DOHH2 (cell line): ENCODE measurements around the gene SUPT4H1.

ENCODE experiments used
- EZH2phosphoT487 ChIP-seq: fragments of 200-600 bp; sonication (generic); IDR thresholded peaks from 2 replicates; pipeline ENCODE4 v1.6.1; 2017; ENCODE audit warnings: borderline replicate concordance, mild to moderate bottlenecking, antibody characterized with exemption, low read length, moderate library complexity, mixed read lengths
- TF ChIP-seq, protein P1 (sequence below): fragments of 200-600 bp; sonication (generic); IDR thresholded peaks from one replicate; pipeline ENCODE4 v1.5.1; 2014; ENCODE audit warnings: antibody characterized with exemption, mild to moderate bottlenecking, low read depth, low read length; ENCODE audit not compliant: poor library complexity, severe bottlenecking

DNA sequence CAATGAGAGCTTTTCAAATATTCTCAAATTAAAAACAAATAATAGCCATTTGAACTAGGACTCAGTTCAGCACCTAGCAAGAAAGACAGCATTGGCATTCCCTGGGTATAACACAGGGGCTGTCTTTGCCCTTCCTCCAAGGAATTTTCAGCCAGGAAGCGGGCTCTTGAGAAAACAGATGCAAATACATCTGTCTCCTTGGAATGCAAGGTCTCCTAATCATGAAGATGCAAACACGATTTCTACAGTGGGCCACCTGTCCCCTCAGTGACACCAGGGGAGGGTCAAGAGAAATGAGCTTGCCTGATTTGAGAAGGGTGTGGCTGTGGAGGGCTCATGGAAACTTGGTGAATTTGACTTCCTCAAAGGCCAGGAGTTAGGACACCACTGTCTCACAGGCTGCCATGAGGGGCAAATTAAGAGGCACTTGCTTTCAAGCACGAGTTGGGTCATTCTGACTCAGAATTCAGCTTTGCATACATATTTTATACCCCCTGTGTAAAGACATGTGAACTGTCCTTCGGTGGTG, 24.5 kb upstream of the SUPT4H1 start:
- TF ChIP-seq, protein P1, sequence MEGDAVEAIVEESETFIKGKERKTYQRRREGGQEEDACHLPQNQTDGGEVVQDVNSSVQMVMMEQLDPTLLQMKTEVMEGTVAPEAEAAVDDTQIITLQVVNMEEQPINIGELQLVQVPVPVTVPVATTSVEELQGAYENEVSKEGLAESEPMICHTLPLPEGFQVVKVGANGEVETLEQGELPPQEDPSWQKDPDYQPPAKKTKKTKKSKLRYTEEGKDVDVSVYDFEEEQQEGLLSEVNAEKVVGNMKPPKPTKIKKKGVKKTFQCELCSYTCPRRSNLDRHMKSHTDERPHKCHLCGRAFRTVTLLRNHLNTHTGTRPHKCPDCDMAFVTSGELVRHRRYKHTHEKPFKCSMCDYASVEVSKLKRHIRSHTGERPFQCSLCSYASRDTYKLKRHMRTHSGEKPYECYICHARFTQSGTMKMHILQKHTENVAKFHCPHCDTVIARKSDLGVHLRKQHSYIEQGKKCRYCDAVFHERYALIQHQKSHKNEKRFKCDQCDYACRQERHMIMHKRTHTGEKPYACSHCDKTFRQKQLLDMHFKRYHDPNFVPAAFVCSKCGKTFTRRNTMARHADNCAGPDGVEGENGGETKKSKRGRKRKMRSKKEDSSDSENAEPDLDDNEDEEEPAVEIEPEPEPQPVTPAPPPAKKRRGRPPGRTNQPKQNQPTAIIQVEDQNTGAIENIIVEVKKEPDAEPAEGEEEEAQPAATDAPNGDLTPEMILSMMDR = no peak
- TF ChIP-seq EZH2phosphoT487 = no peak
